ENCODE data around the gene FGFBP2. TPM values are rescaled to one million over a fixed set of nuclear protein-coding genes. Genes with fewer than 3 reads are reported as not detected.

Gene FGFBP2
- total RNA-seq, 2 donors from 2014 or later, result not detected

- no peaks in the 10 kb centered on the region for H3K36me3 ChIP-seq
- H3K4me3 ChIP-seq, result no peak overlapping the region
- no peak overlapping the region for H3K27ac ChIP-seq
- H3K27me3 ChIP-seq (replicated peaks; ENCODE audit: insufficient read depth), result no peaks in the 10 kb centered on the region
- DNase-seq (ENCODE audit: low spot score) (no peak), ATAC-seq (ENCODE audit: insufficient number of reproducible peaks, low FRiP score, low read depth) (no peak)
- peaks cover 0 to 5% of the 10 kb centered on the region in 2 donors for H3K4me1 ChIP-seq (ENCODE audit: control insufficient read depth in 1 of 2, low read depth in 2 of 2)
- TF ChIP-seq CTCF (IDR thresholded peaks at IDR 0.05), result no peak
- no peaks in the 10 kb centered on the region for H3K9me3 ChIP-seq
Observed at GRCh38 chr4:16005676-16006075, 42.7 kb upstream of the FGFBP2 start.

- ATAC-seq (ENCODE audit: insufficient number of reproducible peaks, low FRiP score, low read depth) (peak; percentile 84), DNase-seq (ENCODE audit: low spot score) (peak; percentile 22)
- Histone ChIP-seq H3K27ac (no peak overlapping the region), H3K4me1 (ENCODE audit: control insufficient read depth in 1 of 2, low read depth in 2 of 2) (peaks cover 0 to 5% of the 10 kb centered on the region in 2 donors), H3K4me3 (no peak overlapping the region), H3K27me3 (replicated peaks; ENCODE audit: insufficient read depth) (no peaks in the 10 kb centered on the region), H3K36me3 (no peaks in the 10 kb centered on the region), H3K9me3 (no peaks in the 10 kb centered on the region)
- peak; percentile 80 for TF ChIP-seq CTCF (IDR thresholded peaks at IDR 0.05)
Observed at GRCh38 chr4:16001484-16001858, 38.5 kb upstream of the FGFBP2 start.

GRCh38 chr4:16000708-16001483, 37.9 kb upstream of the FGFBP2 start:
- TF ChIP-seq CTCF (IDR thresholded peaks at IDR 0.05), result no peak
- Histone ChIP-seq H3K36me3 (no peaks in the 10 kb centered on the region), H3K9me3 (no peaks in the 10 kb centered on the region), H3K4me1 (ENCODE audit: control insufficient read depth in 1 of 2, low read depth in 2 of 2) (peaks cover 0 to 5% of the 10 kb centered on the region in 2 donors), H3K27ac (no peak overlapping the region), H3K27me3 (replicated peaks; ENCODE audit: insufficient read depth) (no peaks in the 10 kb centered on the region), H3K4me3 (no peak overlapping the region)
- DNase-seq (ENCODE audit: low spot score) (no peak), ATAC-seq (ENCODE audit: insufficient number of reproducible peaks, low FRiP score, low read depth) (no peak)

- Histone ChIP-seq H3K27me3 (replicated peaks; ENCODE audit: insufficient read depth) (no peaks in the 10 kb centered on the region), H3K27ac (no peak overlapping the region), H3K36me3 (no peaks in the 10 kb centered on the region), H3K4me1 (ENCODE audit: control insufficient read depth in 1 of 2, low read depth in 2 of 2) (peaks cover 0 to 3% of the 10 kb centered on the region in 2 donors), H3K4me3 (no peak overlapping the region), H3K9me3 (no peaks in the 10 kb centered on the region)
- no peak for TF ChIP-seq CTCF (IDR thresholded peaks at IDR 0.05)
- DNase-seq (ENCODE audit: low spot score) (no peak), ATAC-seq (ENCODE audit: insufficient number of reproducible peaks, low FRiP score, low read depth) (no peak)
Observed at GRCh38 chr4:15996773-15997172, 33.8 kb upstream of the FGFBP2 start.

GRCh38 chr4:15995826-15996225, 32.9 kb upstream of the FGFBP2 start:
- Histone ChIP-seq H3K4me1 (ENCODE audit: control insufficient read depth in 1 of 2, low read depth in 2 of 2) (no peaks in the 10 kb centered on the region), H3K4me3 (no peak overlapping the region), H3K27ac (no peak overlapping the region), H3K9me3 (no peaks in the 10 kb centered on the region), H3K36me3 (no peaks in the 10 kb centered on the region), H3K27me3 (replicated peaks; ENCODE audit: insufficient read depth) (no peaks in the 10 kb centered on the region)
- DNase-seq (ENCODE audit: low spot score) (no peak), ATAC-seq (ENCODE audit: insufficient number of reproducible peaks, low FRiP score, low read depth) (no peak)
- TF ChIP-seq CTCF (IDR thresholded peaks at IDR 0.05), result no peak

Measured in thoracic aorta (tissue), 2 donors.